Keratinocyte (primary cell): ENCODE results near the gene ZNF628. TPM values are rescaled to one million over a fixed set of nuclear protein-coding genes. Genes with fewer than 3 reads are reported as not detected.

Experiments used
- DNase-seq: peaks from one replicate; pipeline ENCODE4 v3.0.0-alpha.2; 2011; ENCODE audit warnings: low read depth, missing footprints, low spot score
- FAIRE-seq: peaks from 2 replicates; lab custom pipeline; 2011; peaks lifted over from hg19 to GRCh38; lab: Jason Lieb, UNC
- H2AFZ ChIP-seq: 2 replicates; pipeline ENCODE4 v1.6.0; 2012; ENCODE audit warnings: low read length, control low read depth, inconsistent platforms; ENCODE audit not compliant: control insufficient read depth
- H3K27ac ChIP-seq: 2 replicates; pipeline ENCODE4 v1.5.1; 2011; ENCODE audit warnings: low read length; ENCODE audit not compliant: control insufficient read depth, insufficient read depth
- H3K27me3 ChIP-seq: 3 replicates; pipeline ENCODE4 v1.6.0; 2011; ENCODE audit warnings: low read length; ENCODE audit not compliant: control insufficient read depth, insufficient read depth; ENCODE audit errors: extremely low read depth
- H3K36me3 ChIP-seq, 2 experiments: 2 replicates in 1 of 2; 3 replicates in 1 of 2; pipeline ENCODE4 v1.5.1; 2011; ENCODE audit warnings: low read length in 2 of 2, mild to moderate bottlenecking in 1 of 2; ENCODE audit not compliant: control insufficient read depth in 2 of 2, insufficient read depth in 2 of 2; ENCODE audit errors: extremely low read depth in 1 of 2
- H3K4me1 ChIP-seq: 3 replicates; pipeline ENCODE4 v1.5.1; 2011; ENCODE audit warnings: low read length; ENCODE audit not compliant: control insufficient read depth, insufficient read depth; ENCODE audit errors: extremely low read depth
- H3K4me2 ChIP-seq: 3 replicates; pipeline ENCODE4 v1.6.0; 2011; ENCODE audit warnings: low read depth, low read length; ENCODE audit not compliant: control insufficient read depth, insufficient read depth; ENCODE audit errors: extremely low read depth
- H3K4me3 ChIP-seq, 3 experiments: fragments of 200-600 bp in 1 of 3; sonication (generic) in 1 of 3; 2 replicates in 2 of 3; 3 replicates in 1 of 3; pipeline ENCODE4 v1.5.1; 2011 to 2016; ENCODE audit warnings: low read length in 3 of 3, mild to moderate bottlenecking in 3 of 3, control low read depth in 2 of 3, inconsistent platforms in 1 of 3, low read depth in 1 of 3, mixed read lengths in 1 of 3, mixed run types in 1 of 3, moderate library complexity in 1 of 3; ENCODE audit not compliant: control insufficient read depth in 2 of 3, insufficient read depth in 2 of 3; ENCODE audit errors: extremely low read depth in 1 of 3
- H3K79me2 ChIP-seq: 2 replicates; pipeline ENCODE4 v1.6.0; 2012; ENCODE audit warnings: low read length; ENCODE audit not compliant: control insufficient read depth, insufficient read depth
- H3K9ac ChIP-seq: 3 replicates; pipeline ENCODE4 v1.6.0; 2011; ENCODE audit warnings: low read length; ENCODE audit not compliant: control insufficient read depth, insufficient read depth; ENCODE audit errors: extremely low read depth
- H3K9me1 ChIP-seq: 3 replicates; pipeline ENCODE4 v1.6.0; 2011; ENCODE audit warnings: low read length; ENCODE audit not compliant: control insufficient read depth, insufficient read depth; ENCODE audit errors: extremely low read depth
- H3K9me3 ChIP-seq: 2 replicates; pipeline ENCODE4 v1.5.1; 2012; ENCODE audit warnings: low read depth, low read length; ENCODE audit not compliant: control insufficient read depth
- H4K20me1 ChIP-seq: 3 replicates; pipeline ENCODE4 v1.6.0; 2011; ENCODE audit warnings: low read length; ENCODE audit not compliant: control insufficient read depth, insufficient read depth; ENCODE audit errors: extremely low read depth
- CTCF ChIP-seq, 3 experiments: IDR thresholded peaks in 1 of 3; conservative IDR thresholded peaks in 1 of 3; optimal IDR thresholded peaks in 1 of 3; 2 replicates in 2 of 3; 3 replicates in 1 of 3; pipeline versions ENCODE3 to v1.5.1; 2011; ENCODE audit warnings: low read length in 3 of 3, mild to moderate bottlenecking in 3 of 3, moderate library complexity in 2 of 3, control low read depth in 1 of 3, inconsistent platforms in 1 of 3; ENCODE audit not compliant: insufficient read depth in 2 of 3; ENCODE audit errors: extremely low read depth in 1 of 3
- EZH2 ChIP-seq: IDR thresholded peaks from one replicate; pipeline ENCODE4 v1.6.1; 2012; ENCODE audit warnings: inconsistent platforms, mild to moderate bottlenecking, low read length, moderate library complexity
- dilution Hi-C: fragments of 300-500 bp; cut with MboI; formaldehyde crosslinking; loops from one replicate; pipeline ENCODE4 v1.7.0; 2020; ENCODE audit warnings: low sequenced_read_pairs; ENCODE audit not compliant: extremely low pct_ligation_motif_present
- polyA plus RNA-seq, 5 experiments: library from polyadenylated mRNA; depleted of rRNA in 3 of 5; stranded (reverse) in 3 of 5; stranded (forward) in 1 of 5; unstranded in 1 of 5; fragments of >200 nt; gene quantifications; 1 replicate in 1 of 5; 2 replicates in 3 of 5; 3 replicates in 1 of 5; pipeline versions ENCODE4 v1.2.1 to v1.2.3, GENCODE V29; 2011 to 2012; ENCODE audit warnings: missing spikeins in 2 of 5, low read depth in 1 of 5, low replicate concordance in 1 of 5

The ZNF628 gene
- polyA plus RNA-seq, 1 donor (not counting 4 experiments of a cell fraction or from before 2014, with no cell fraction given): 0.22 TPM

GRCh38 chr19:55460670-55461258 is 15.7 kb upstream of the ZNF628 start:
- no peaks in the 10 kb centered on the region for H4K20me1 ChIP-seq
- dilution Hi-C loops: no loop called here
- DNase-seq: no peak
- no peak overlapping the region for H2AFZ ChIP-seq
- H3K4me3 ChIP-seq: peak overlapping the region; percentile 75 to 85 (median 84)
- H3K27me3 ChIP-seq: no peaks in the 10 kb centered on the region
- no peak for FAIRE-seq
- H3K4me2 ChIP-seq: peak overlapping the region; percentile 96
- H3K36me3 ChIP-seq: peaks cover 0 to 2% of the 10 kb centered on the region in 2 experiments
- H3K9me3 ChIP-seq: no peaks in the 10 kb centered on the region
- H3K9ac ChIP-seq: peak overlapping the region; percentile 88
- TF ChIP-seq CTCF (optimal IDR thresholded peaks at IDR 0.05 in 1 of 3, IDR thresholded peaks at IDR 0.05 in 1 of 3, conservative IDR thresholded peaks at IDR 0.05 in 1 of 3; ENCODE audit: extremely low read depth in 1 of 3, insufficient read depth in 2 of 3, low read length in 3 of 3): no peak
- TF ChIP-seq EZH2: no peak
- peak overlapping the region; percentile 68 for H3K27ac ChIP-seq
- no peaks in the 10 kb centered on the region for H3K79me2 ChIP-seq
- no peaks in the 10 kb centered on the region for H3K9me1 ChIP-seq
- H3K4me1 ChIP-seq: peaks cover 9% of the 10 kb centered on the region

- H4K20me1 ChIP-seq: no peaks in the 10 kb centered on the region
- peak; percentile 84 for FAIRE-seq
- no peak for TF ChIP-seq CTCF (optimal IDR thresholded peaks at IDR 0.05 in 1 of 3, IDR thresholded peaks at IDR 0.05 in 1 of 3, conservative IDR thresholded peaks at IDR 0.05 in 1 of 3; ENCODE audit: extremely low read depth in 1 of 3, insufficient read depth in 2 of 3, low read length in 3 of 3)
- TF ChIP-seq EZH2: no peak
- no peaks in the 10 kb centered on the region for H3K27me3 ChIP-seq
- no peaks in the 10 kb centered on the region for H3K9me1 ChIP-seq
- dilution Hi-C loops: no loop called here
- peak within 1 kb of the TSS; percentile 96 for H3K4me2 ChIP-seq
- peaks cover 9% of the 10 kb centered on the region for H3K4me1 ChIP-seq
- peak within 1 kb of the TSS; percentile 75 to 92 (median 84) for H3K4me3 ChIP-seq
- H3K9me3 ChIP-seq: no peaks in the 10 kb centered on the region
- H3K36me3 ChIP-seq: no peaks in the 10 kb centered on the region
- H3K9ac ChIP-seq: peak within 1 kb of the TSS; percentile 88
- H2AFZ ChIP-seq: peak within 1 kb of the TSS; percentile 95
- H3K27ac ChIP-seq: peak within 1 kb of the TSS; percentile 71
- peak; percentile 97 for DNase-seq
- no peaks in the 10 kb centered on the region for H3K79me2 ChIP-seq
Measured at GRCh38 chr19:55461259-55461973, 15.0 kb upstream of the ZNF628 start, which contains the start of gene ISOC2. TSS of gene ISOC2 (minus strand) at chr19:55461642. CDS start at chr19:55456486, 5,156 bp downstream.
